ENCODE results near the gene XRN1.
A peak's percentile ranks its signal among the peaks of the same experiment; 100 is the strongest.
"Not testable (repeated sequence)": the region's sequence is repeated elsewhere in the genome, so short reads cannot be mapped to it uniquely, and the experiment has no call there.

Gene XRN1

GRCh38 chr3:142447852-142448823, at the start of gene XRN1:
XRN1 (minus strand) TSS chr3:142448037; CDS start chr3:142447944, 93 bp downstream.
- DNase-seq (ENCODE audit: low read depth in 1 of 2, low spot score in 1 of 2), result peak; percentile 90

- no peak for DNase-seq (ENCODE audit: low read depth in 1 of 2, low spot score in 1 of 2)
Measured at GRCh38 chr3:142495103-142495502, 47.3 kb upstream of the XRN1 start.

- no peak for DNase-seq (ENCODE audit: low read depth in 1 of 2, low spot score in 1 of 2)
Measured at GRCh38 chr3:142492184-142492583, 44.3 kb upstream of the XRN1 start.

- no peak for DNase-seq (ENCODE audit: low read depth in 1 of 2, low spot score in 1 of 2)
Measured at GRCh38 chr3:142489572-142490323, 41.9 kb upstream of the XRN1 start.

GRCh38 chr3:142484912-142485435, 37.1 kb upstream of the XRN1 start:
- no peak for DNase-seq (ENCODE audit: low read depth in 1 of 2, low spot score in 1 of 2)

GRCh38 chr3:142481196-142481595, 33.4 kb upstream of the XRN1 start:
- DNase-seq (ENCODE audit: low read depth in 1 of 2, low spot score in 1 of 2), result no peak

- DNase-seq (ENCODE audit: low read depth in 1 of 2, low spot score in 1 of 2), result no peak
Measured at GRCh38 chr3:142470826-142471225, 23.0 kb upstream of the XRN1 start.

GRCh38 chr3:142468456-142468855, 20.6 kb upstream of the XRN1 start:
- no peak for DNase-seq (ENCODE audit: low read depth in 1 of 2, low spot score in 1 of 2)

- DNase-seq (ENCODE audit: low read depth in 1 of 2, low spot score in 1 of 2), result no peak
Measured at GRCh38 chr3:142467768-142468167, 19.9 kb upstream of the XRN1 start.

GRCh38 chr3:142460689-142461088, 12.9 kb upstream of the XRN1 start:
- no peak for DNase-seq (ENCODE audit: low read depth in 1 of 2, low spot score in 1 of 2)

GRCh38 chr3:142459929-142460328, 12.1 kb upstream of the XRN1 start:
- DNase-seq (ENCODE audit: low read depth in 1 of 2, low spot score in 1 of 2), result no peak

GRCh38 chr3:142459096-142459495, 11.3 kb upstream of the XRN1 start:
- no peak for DNase-seq (ENCODE audit: low read depth in 1 of 2, low spot score in 1 of 2)

- DNase-seq (ENCODE audit: low read depth in 1 of 2, low spot score in 1 of 2), result no peak
Measured at GRCh38 chr3:142450881-142451280, 3.0 kb upstream of the XRN1 start.

GRCh38 chr3:142450189-142450588, 2.4 kb upstream of the XRN1 start:
- DNase-seq (ENCODE audit: low read depth in 1 of 2, low spot score in 1 of 2), result no peak

- DNase-seq (ENCODE audit: low read depth in 1 of 2, low spot score in 1 of 2), result peak; percentile 8 to 14
Measured at GRCh38 chr3:142447301-142447851, 461 bp downstream of the XRN1 start.

GRCh38 chr3:142445816-142446254, 2.0 kb downstream of the XRN1 start:
- peak in 1 of 2 donors; percentile 34 for DNase-seq (ENCODE audit: low read depth in 1 of 2, low spot score in 1 of 2)

- no peak for DNase-seq (ENCODE audit: low read depth in 1 of 2, low spot score in 1 of 2)
Measured at GRCh38 chr3:142444343-142444742, 3.5 kb downstream of the XRN1 start.

GRCh38 chr3:142443060-142443459, 4.8 kb downstream of the XRN1 start:
- DNase-seq (ENCODE audit: low read depth in 1 of 2, low spot score in 1 of 2), result not testable (repeated sequence)

- not testable (repeated sequence) for DNase-seq (ENCODE audit: low read depth in 1 of 2, low spot score in 1 of 2)
Measured at GRCh38 chr3:142439499-142440220, 8.2 kb downstream of the XRN1 start.

GRCh38 chr3:142438096-142438495, 9.7 kb downstream of the XRN1 start:
- not testable (repeated sequence) for DNase-seq (ENCODE audit: low read depth in 1 of 2, low spot score in 1 of 2)

Measured in activated CD4-positive, alpha-beta T cell treated with anti-CD3 and anti-CD28 coated beads, Interleukin-2, amount 50 U/mL, for 24 hours (primary cell).